GM18873 (cell line): ENCODE measurements around the gene ATP2B2.

Source experiments
- ATAC-seq: cut with Tn5 transposase; IDR thresholded peaks from one replicate; pipeline ENCODE4 v1.9.1; 2021; ENCODE audit warnings: mild to moderate bottlenecking, moderate library complexity, moderate number of reproducible peaks; ENCODE audit not compliant: unreplicated experiment, low FRiP score

Gene ATP2B2

GRCh38 chr3:10473581-10474274 is 31.7 kb downstream of the ATP2B2 start:
- no peak for ATAC-seq

- ATAC-seq = no peak
Observed at GRCh38 chr3:10472877-10473440, 32.4 kb downstream of the ATP2B2 start.

GRCh38 chr3:10471054-10471688 is 34.2 kb downstream of the ATP2B2 start:
- no peak for ATAC-seq

- ATAC-seq = no peak
Observed at GRCh38 chr3:10470120-10471053, 35.0 kb downstream of the ATP2B2 start.

- ATAC-seq = no peak
Observed at GRCh38 chr3:10469441-10470119, 35.8 kb downstream of the ATP2B2 start.

- ATAC-seq = no peak
Observed at GRCh38 chr3:10468613-10469354, 36.6 kb downstream of the ATP2B2 start.

- ATAC-seq = no peak
Observed at GRCh38 chr3:10467904-10468612, 37.3 kb downstream of the ATP2B2 start.

- ATAC-seq = no peak
Observed at GRCh38 chr3:10467204-10467603, 38.2 kb downstream of the ATP2B2 start.

GRCh38 chr3:10466186-10466585 is 39.2 kb downstream of the ATP2B2 start:
- no peak for ATAC-seq

- ATAC-seq = no peak
Observed at GRCh38 chr3:10465161-10465560, 40.2 kb downstream of the ATP2B2 start.

- no peak for ATAC-seq
Observed at GRCh38 chr3:10463533-10464434, 41.6 kb downstream of the ATP2B2 start.

GRCh38 chr3:10462641-10463532 is 42.5 kb downstream of the ATP2B2 start:
- no peak for ATAC-seq

- no peak for ATAC-seq
Observed at GRCh38 chr3:10460951-10461545, 44.3 kb downstream of the ATP2B2 start.

- no peak for ATAC-seq
Observed at GRCh38 chr3:10459954-10460754, 45.2 kb downstream of the ATP2B2 start.

GRCh38 chr3:10457560-10457959 is 47.8 kb downstream of the ATP2B2 start:
- ATAC-seq = no peak

- ATAC-seq = no peak
Observed at GRCh38 chr3:10456981-10457380, 48.4 kb downstream of the ATP2B2 start.
